SK-N-SH (cell line): ENCODE measurements around the gene GALK1. TPM values are rescaled to one million over a fixed set of nuclear protein-coding genes. Genes with fewer than 3 reads are reported as not detected.

Experiments used
- CTCF ChIA-PET: fragments of 300-600, 350-600 bp; formaldehyde crosslinking; extraction: SDS; loops from one replicate; lab custom pipeline; 2021; lab: Yijun Ruan, JAX
- POLR2A ChIA-PET: fragments of 350-600 bp; sonication (Branson Sonifier 250); formaldehyde crosslinking; extraction: SDS; loops from one replicate; lab custom pipeline; 2020; ENCODE audit warnings: antibody characterized with exemption, inconsistent platforms; lab: Yijun Ruan, JAX
- DNase-seq: peaks from one replicate; pipeline ENCODE4 v3.0.0; 2012
- H2AFZ ChIP-seq: fragments of 200-600 bp; sonication (generic); 2 replicates; pipeline ENCODE4 v1.8.1; 2016; ENCODE audit warnings: antibody characterized with exemption, mild to moderate bottlenecking, low read depth
- H3F3A ChIP-seq: fragments of 200-600 bp; sonication (generic); replicated peaks from 2 replicates; pipeline ENCODE3; 2016; ENCODE audit warnings: antibody characterized with exemption, mild to moderate bottlenecking; ENCODE audit not compliant: insufficient read depth
- H3K27ac ChIP-seq, 2 experiments: fragments of 200-500 bp in 1 of 2; fragments of 200-600 bp in 1 of 2; sonication (Bioruptor generic) in 1 of 2; sonication (generic), shearing (Covaris generic) in 1 of 2; 2 replicates each; pipeline versions ENCODE4 v1.5.1 to v1.6.1; 2014 to 2016; ENCODE audit warnings: low read depth in 2 of 2, inconsistent platforms in 1 of 2, low read length in 1 of 2, mild to moderate bottlenecking in 1 of 2, mixed read lengths in 1 of 2
- H3K27me3 ChIP-seq: fragments of 200-600 bp; sonication (generic), shearing (Covaris generic); 2 replicates; pipeline ENCODE4 v1.6.1; 2016; ENCODE audit warnings: mixed run types; ENCODE audit not compliant: insufficient read depth
- H3K36me3 ChIP-seq, 2 experiments: fragments of 200-500 bp in 1 of 2; fragments of 200-600 bp in 1 of 2; sonication (Bioruptor generic) in 1 of 2; sonication (generic) in 1 of 2; replicated peaks in 1 of 2; 2 replicates each; pipeline versions ENCODE3 to v1.5.1; 2014 to 2016; ENCODE audit warnings: low read length in 1 of 2, mild to moderate bottlenecking in 1 of 2; ENCODE audit not compliant: insufficient read depth in 2 of 2, control insufficient read depth in 1 of 2
- H3K4me1 ChIP-seq, 2 experiments: fragments of 200-500 bp in 1 of 2; fragments of 200-600 bp in 1 of 2; sonication (Bioruptor generic) in 1 of 2; sonication (generic), shearing (Covaris generic) in 1 of 2; 2 replicates each; pipeline versions ENCODE4 v1.5.1 to v1.6.1; 2014 to 2016; ENCODE audit warnings: low read depth in 1 of 2, low read length in 1 of 2, mixed run types in 1 of 2; ENCODE audit not compliant: insufficient read depth in 2 of 2, control insufficient read depth in 1 of 2
- H3K4me2 ChIP-seq: fragments of 200-600 bp; sonication (generic), shearing (Covaris generic); 2 replicates; pipeline ENCODE4 v1.6.1; 2017; ENCODE audit warnings: mixed run types
- H3K4me3 ChIP-seq, 2 experiments: fragments of 200-500 bp in 1 of 2; fragments of 200-600 bp in 1 of 2; sonication (Bioruptor generic) in 1 of 2; sonication (generic), shearing (Covaris generic) in 1 of 2; 2 replicates each; pipeline versions ENCODE4 v1.5.1 to v1.8.1; 2014 to 2016; ENCODE audit warnings: low read depth in 2 of 2, inconsistent platforms in 1 of 2, low read length in 1 of 2, mild to moderate bottlenecking in 1 of 2, mixed read lengths in 1 of 2, moderate library complexity in 1 of 2
- H3K79me2 ChIP-seq: fragments of 200-600 bp; sonication (generic); 2 replicates; pipeline ENCODE4 v1.8.1; 2017; ENCODE audit warnings: mild to moderate bottlenecking; ENCODE audit not compliant: insufficient read depth
- H3K9ac ChIP-seq: fragments of 200-600 bp; sonication (generic); 2 replicates; pipeline ENCODE4 v1.6.1; 2017; ENCODE audit warnings: mixed run types
- H3K9me2 ChIP-seq: fragments of 200-600 bp; sonication (generic); 2 replicates; pipeline ENCODE4 v1.6.1; 2017; ENCODE audit warnings: mixed run types
- H3K9me3 ChIP-seq: fragments of 200-600 bp; sonication (generic); 2 replicates; pipeline ENCODE4 v1.6.1; 2017; ENCODE audit warnings: mixed run types, mild to moderate bottlenecking, moderate library complexity
- H4K20me1 ChIP-seq: fragments of 200-600 bp; sonication (generic); 2 replicates; pipeline ENCODE4 v1.6.1; 2017; ENCODE audit warnings: mild to moderate bottlenecking, mixed run types; ENCODE audit not compliant: insufficient read depth
- CTCF ChIP-seq: fragments of 200-600 bp; sonication (generic); IDR thresholded peaks from 2 replicates; pipeline ENCODE4 v1.6.1; 2017; ENCODE audit warnings: antibody characterized with exemption, mild to moderate bottlenecking, moderate library complexity
- EP300 ChIP-seq, 2 experiments: IDR thresholded peaks; 2 replicates each; pipeline versions ENCODE4 v1.4.0 to v1.6.1; 2012; ENCODE audit warnings: borderline replicate concordance in 1 of 2, low read depth in 1 of 2, low read length in 1 of 2
- IRF3 ChIP-seq: fragments of 150-350 bp; IDR thresholded peaks from 2 replicates; pipeline ENCODE4 v1.6.1; 2016; ENCODE audit warnings: mild to moderate bottlenecking, low read depth, low read length
- MEF2A ChIP-seq: IDR thresholded peaks from 2 replicates; pipeline ENCODE4 v1.4.0; 2012; ENCODE audit warnings: low read depth, borderline replicate concordance
- RAD21 ChIP-seq: IDR thresholded peaks from 2 replicates; pipeline ENCODE4 v1.6.1; 2012; ENCODE audit warnings: mild to moderate bottlenecking, low read length
- RCOR1 ChIP-seq: fragments of 150-350 bp; IDR thresholded peaks from 2 replicates; pipeline ENCODE4 v1.6.1; 2017; ENCODE audit warnings: antibody characterized with exemption, low read length
- SMC3 ChIP-seq: IDR thresholded peaks from 2 replicates; pipeline ENCODE4 v1.6.1; 2012; ENCODE audit warnings: low read depth, low read length, improper control_type of control experiment
- TEAD4 ChIP-seq: IDR thresholded peaks from 2 replicates; pipeline ENCODE4 v1.4.0; 2012; ENCODE audit warnings: mild to moderate bottlenecking, borderline replicate concordance; ENCODE audit not compliant: insufficient read depth
- ZBTB33 ChIP-seq: IDR thresholded peaks from 2 replicates; pipeline ENCODE4 v1.4.0; 2012; ENCODE audit warnings: low read depth, borderline replicate concordance
- WGBS: methylation state at CpG from one replicate; pipeline ENCODE4 v1.1.6; 2017; ENCODE audit warnings: low lambda C conversion rate; 5-methylcytosine and 5-hydroxymethylcytosine counted together
- polyA plus RNA-seq, 3 experiments: library from polyadenylated mRNA; depleted of rRNA; stranded (reverse); fragments of >200 nt; gene quantifications; 2 replicates each; pipeline ENCODE4 v1.2.3, GENCODE V29; 2012

The GALK1 gene
- polyA plus RNA-seq, 1 of the 3 experiments (the other 2 are of a cell fraction), result 36.5 TPM

- peaks cover 20% of the 10 kb centered on the region for H3K79me2 ChIP-seq
- peaks cover 42% of the 10 kb centered on the region for H4K20me1 ChIP-seq
- no peak overlapping the region for H3K27ac ChIP-seq
- WGBS, result 90% methylated on average over 12 of the region's 12 CpGs
- peaks cover 39% of the 10 kb centered on the region for H3F3A ChIP-seq
- no peak for TF ChIP-seq TEAD4
- peak; percentile 24 for TF ChIP-seq CTCF
- CTCF ChIA-PET, result interaction anchor here (0.8 to 11.7 kb wide), 10 partner anchors 9 to 154 kb away, joined by 3 to 111 read pairs (median 14); partner anchors contain the start of genes GALK1 and UNK
- peaks cover 9 to 18% of the 10 kb centered on the region in 2 experiments; a peak in 3 of 4 replicates for H3K4me1 ChIP-seq
- H2AFZ ChIP-seq, result no peak overlapping the region
- no peaks in the 10 kb centered on the region for H3K9me2 ChIP-seq
- POLR2A ChIA-PET, result interaction anchor here (0.8 to 7.6 kb wide), 8 partner anchors 11 to 257 kb away, joined by 3 to 161 read pairs (median 6); partner anchors contain the start of genes GALK1, TSEN54 and UNK
- no peaks in the 10 kb centered on the region for H3K27me3 ChIP-seq
- H3K4me2 ChIP-seq, result no peak overlapping the region
- no peak overlapping the region for H3K4me3 ChIP-seq
- H3K36me3 ChIP-seq, result peaks cover 21 to 23% of the 10 kb centered on the region in 2 experiments
- no peaks in the 10 kb centered on the region for H3K9me3 ChIP-seq
- no peak overlapping the region for H3K9ac ChIP-seq
- peak; percentile 27 for DNase-seq
Observed at GRCh38 chr17:75773121-75773807, 8.3 kb upstream of the GALK1 start.

- Histone ChIP-seq H3K9ac (no peak overlapping the region), H4K20me1 (peaks cover 26% of the 10 kb centered on the region), H3K9me2 (no peaks in the 10 kb centered on the region), H2AFZ (no peak overlapping the region), H3K9me3 (no peaks in the 10 kb centered on the region), H3K4me1 (peaks cover 0 to 9% of the 10 kb centered on the region in 2 experiments; a peak in 2 of 4 replicates), H3K27ac (no peak overlapping the region), H3K27me3 (no peaks in the 10 kb centered on the region), H3K36me3 (peaks cover 5 to 7% of the 10 kb centered on the region in 2 experiments), H3F3A (peaks cover 22% of the 10 kb centered on the region), H3K4me2 (no peak overlapping the region), H3K4me3 (no peak overlapping the region), H3K79me2 (peaks cover 3% of the 10 kb centered on the region; the same call in 1 of the 2 replicates)
- 91% methylated on average over 17 of the region's 17 CpGs for WGBS
- no peak for DNase-seq
- TF ChIP-seq ZBTB33, result no peak
- TF ChIP-seq IRF3, result no peak
- no peak for TF ChIP-seq MEF2A
- TF ChIP-seq CTCF, result peak; percentile 32
- no peak for TF ChIP-seq EP300 (IDR thresholded peaks at IDR 0.05; ENCODE audit: borderline replicate concordance in 1 of 2, low read depth in 1 of 2, low read length in 1 of 2)
- peak; percentile 33; the same call in 1 of the 2 replicates for TF ChIP-seq RAD21
- TF ChIP-seq SMC3, result peak; percentile 25; the same call in 1 of the 2 replicates
- no peak for TF ChIP-seq RCOR1
- ChIA-PET CTCF (interaction anchor here (1.2 to 11.7 kb wide), 7 partner anchors 8 to 97 kb away, joined by 3 to 111 read pairs (median 19); partner anchors contain the start of gene GALK1), POLR2A (interaction anchor here (0.8 to 7.6 kb wide), 4 partner anchors 8 to 72 kb away, joined by 3 to 161 read pairs (median 42); partner anchors contain the start of gene GALK1)
Observed at GRCh38 chr17:75771334-75772281, 6.6 kb upstream of the GALK1 start.
